ENCODE data around the gene KCNMA1.

DNA sequence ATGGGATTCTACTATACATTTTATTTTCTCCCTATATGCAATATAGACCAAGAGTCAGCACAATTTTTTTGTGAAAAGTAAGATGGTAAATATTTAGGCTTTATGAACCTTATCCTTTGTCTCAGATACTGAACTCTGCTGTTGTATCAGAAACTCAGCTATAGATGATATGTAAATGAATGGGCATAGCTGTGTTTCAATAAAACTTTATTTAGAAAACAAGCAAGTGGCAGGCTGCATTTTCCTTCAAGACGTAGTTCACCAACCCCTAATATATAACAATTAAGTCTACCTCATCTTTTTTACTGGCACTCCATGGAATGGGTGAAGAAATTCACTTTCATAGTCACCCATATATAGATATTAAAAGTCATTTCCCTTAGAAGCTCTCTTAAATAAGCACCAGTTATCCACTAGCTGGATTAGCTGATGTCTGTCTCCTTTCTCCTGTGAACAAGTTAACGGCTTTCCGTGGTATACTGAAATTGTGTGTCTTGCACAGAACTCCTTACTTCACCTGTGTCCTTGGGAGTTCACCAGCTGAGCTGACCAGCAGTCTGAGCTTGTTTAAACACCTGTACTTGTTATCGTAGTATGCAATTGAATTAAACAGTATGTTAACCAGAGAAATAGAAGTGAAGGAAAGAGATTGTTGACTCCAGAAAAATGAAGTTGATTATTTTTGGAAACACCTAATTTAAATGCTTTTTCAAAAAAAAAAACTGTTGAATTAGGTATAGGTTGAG, 770.6 kb downstream of the KCNMA1 start:
- TF ChIP-seq POLR2AphosphoS5 (IDR thresholded peaks at IDR 0.05; ENCODE audit: control insufficient read depth, insufficient read depth, low read depth, low read length) (no peak), JUND (IDR thresholded peaks at IDR 0.05; ENCODE audit: borderline replicate concordance, low read depth, low read length) (no peak), JUND (tag; IDR thresholded peaks at IDR 0.05; ENCODE audit: borderline replicate concordance, low read depth, low read length) (no peak), HNRNPL (IDR thresholded peaks at IDR 0.05; ENCODE audit: low read depth, low read length) (no peak), NCOR1 (IDR thresholded peaks at IDR 0.05) (no peak), EGR1 (conservative IDR thresholded peaks at IDR 0.05) (no peak), TEAD4 (IDR thresholded peaks at IDR 0.05; ENCODE audit: low read length) (no peak), TEAD4 (CRISPR knock-in tag; IDR thresholded peaks at IDR 0.05; ENCODE audit: borderline replicate concordance) (no peak), CC2D1A (IDR thresholded peaks at IDR 0.05) (no peak)
- TF ChIP-seq, protein P1, sequence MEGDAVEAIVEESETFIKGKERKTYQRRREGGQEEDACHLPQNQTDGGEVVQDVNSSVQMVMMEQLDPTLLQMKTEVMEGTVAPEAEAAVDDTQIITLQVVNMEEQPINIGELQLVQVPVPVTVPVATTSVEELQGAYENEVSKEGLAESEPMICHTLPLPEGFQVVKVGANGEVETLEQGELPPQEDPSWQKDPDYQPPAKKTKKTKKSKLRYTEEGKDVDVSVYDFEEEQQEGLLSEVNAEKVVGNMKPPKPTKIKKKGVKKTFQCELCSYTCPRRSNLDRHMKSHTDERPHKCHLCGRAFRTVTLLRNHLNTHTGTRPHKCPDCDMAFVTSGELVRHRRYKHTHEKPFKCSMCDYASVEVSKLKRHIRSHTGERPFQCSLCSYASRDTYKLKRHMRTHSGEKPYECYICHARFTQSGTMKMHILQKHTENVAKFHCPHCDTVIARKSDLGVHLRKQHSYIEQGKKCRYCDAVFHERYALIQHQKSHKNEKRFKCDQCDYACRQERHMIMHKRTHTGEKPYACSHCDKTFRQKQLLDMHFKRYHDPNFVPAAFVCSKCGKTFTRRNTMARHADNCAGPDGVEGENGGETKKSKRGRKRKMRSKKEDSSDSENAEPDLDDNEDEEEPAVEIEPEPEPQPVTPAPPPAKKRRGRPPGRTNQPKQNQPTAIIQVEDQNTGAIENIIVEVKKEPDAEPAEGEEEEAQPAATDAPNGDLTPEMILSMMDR (IDR thresholded peaks at IDR 0.05 in 2 of 3, conservative IDR thresholded peaks at IDR 0.05 in 1 of 3; ENCODE audit: insufficient read depth in 2 of 3, low read depth in 1 of 3, low read length in 3 of 3): no peak
- TF ChIP-seq, protein P2, sequence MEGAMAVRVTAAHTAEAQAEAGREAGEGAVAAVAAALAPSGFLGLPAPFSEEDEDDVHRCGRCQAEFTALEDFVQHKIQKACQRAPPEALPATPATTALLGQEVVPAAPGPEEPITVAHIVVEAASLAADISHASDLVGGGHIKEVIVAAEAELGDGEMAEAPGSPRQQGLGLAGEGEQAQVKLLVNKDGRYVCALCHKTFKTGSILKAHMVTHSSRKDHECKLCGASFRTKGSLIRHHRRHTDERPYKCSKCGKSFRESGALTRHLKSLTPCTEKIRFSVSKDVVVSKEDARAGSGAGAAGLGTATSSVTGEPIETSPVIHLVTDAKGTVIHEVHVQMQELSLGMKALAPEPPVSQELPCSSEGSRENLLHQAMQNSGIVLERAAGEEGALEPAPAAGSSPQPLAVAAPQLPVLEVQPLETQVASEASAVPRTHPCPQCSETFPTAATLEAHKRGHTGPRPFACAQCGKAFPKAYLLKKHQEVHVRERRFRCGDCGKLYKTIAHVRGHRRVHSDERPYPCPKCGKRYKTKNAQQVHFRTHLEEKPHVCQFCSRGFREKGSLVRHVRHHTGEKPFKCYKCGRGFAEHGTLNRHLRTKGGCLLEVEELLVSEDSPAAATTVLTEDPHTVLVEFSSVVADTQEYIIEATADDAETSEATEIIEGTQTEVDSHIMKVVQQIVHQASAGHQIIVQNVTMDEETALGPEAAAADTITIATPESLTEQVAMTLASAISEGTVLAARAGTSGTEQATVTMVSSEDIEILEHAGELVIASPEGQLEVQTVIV (CRISPR knock-in tag; IDR thresholded peaks at IDR 0.05; ENCODE audit: borderline replicate concordance): no peak
- TF ChIP-seq, protein P3, sequence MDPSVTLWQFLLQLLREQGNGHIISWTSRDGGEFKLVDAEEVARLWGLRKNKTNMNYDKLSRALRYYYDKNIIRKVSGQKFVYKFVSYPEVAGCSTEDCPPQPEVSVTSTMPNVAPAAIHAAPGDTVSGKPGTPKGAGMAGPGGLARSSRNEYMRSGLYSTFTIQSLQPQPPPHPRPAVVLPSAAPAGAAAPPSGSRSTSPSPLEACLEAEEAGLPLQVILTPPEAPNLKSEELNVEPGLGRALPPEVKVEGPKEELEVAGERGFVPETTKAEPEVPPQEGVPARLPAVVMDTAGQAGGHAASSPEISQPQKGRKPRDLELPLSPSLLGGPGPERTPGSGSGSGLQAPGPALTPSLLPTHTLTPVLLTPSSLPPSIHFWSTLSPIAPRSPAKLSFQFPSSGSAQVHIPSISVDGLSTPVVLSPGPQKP (CRISPR knock-in tag; IDR thresholded peaks at IDR 0.05): no peak
- TF ChIP-seq, protein P4, sequence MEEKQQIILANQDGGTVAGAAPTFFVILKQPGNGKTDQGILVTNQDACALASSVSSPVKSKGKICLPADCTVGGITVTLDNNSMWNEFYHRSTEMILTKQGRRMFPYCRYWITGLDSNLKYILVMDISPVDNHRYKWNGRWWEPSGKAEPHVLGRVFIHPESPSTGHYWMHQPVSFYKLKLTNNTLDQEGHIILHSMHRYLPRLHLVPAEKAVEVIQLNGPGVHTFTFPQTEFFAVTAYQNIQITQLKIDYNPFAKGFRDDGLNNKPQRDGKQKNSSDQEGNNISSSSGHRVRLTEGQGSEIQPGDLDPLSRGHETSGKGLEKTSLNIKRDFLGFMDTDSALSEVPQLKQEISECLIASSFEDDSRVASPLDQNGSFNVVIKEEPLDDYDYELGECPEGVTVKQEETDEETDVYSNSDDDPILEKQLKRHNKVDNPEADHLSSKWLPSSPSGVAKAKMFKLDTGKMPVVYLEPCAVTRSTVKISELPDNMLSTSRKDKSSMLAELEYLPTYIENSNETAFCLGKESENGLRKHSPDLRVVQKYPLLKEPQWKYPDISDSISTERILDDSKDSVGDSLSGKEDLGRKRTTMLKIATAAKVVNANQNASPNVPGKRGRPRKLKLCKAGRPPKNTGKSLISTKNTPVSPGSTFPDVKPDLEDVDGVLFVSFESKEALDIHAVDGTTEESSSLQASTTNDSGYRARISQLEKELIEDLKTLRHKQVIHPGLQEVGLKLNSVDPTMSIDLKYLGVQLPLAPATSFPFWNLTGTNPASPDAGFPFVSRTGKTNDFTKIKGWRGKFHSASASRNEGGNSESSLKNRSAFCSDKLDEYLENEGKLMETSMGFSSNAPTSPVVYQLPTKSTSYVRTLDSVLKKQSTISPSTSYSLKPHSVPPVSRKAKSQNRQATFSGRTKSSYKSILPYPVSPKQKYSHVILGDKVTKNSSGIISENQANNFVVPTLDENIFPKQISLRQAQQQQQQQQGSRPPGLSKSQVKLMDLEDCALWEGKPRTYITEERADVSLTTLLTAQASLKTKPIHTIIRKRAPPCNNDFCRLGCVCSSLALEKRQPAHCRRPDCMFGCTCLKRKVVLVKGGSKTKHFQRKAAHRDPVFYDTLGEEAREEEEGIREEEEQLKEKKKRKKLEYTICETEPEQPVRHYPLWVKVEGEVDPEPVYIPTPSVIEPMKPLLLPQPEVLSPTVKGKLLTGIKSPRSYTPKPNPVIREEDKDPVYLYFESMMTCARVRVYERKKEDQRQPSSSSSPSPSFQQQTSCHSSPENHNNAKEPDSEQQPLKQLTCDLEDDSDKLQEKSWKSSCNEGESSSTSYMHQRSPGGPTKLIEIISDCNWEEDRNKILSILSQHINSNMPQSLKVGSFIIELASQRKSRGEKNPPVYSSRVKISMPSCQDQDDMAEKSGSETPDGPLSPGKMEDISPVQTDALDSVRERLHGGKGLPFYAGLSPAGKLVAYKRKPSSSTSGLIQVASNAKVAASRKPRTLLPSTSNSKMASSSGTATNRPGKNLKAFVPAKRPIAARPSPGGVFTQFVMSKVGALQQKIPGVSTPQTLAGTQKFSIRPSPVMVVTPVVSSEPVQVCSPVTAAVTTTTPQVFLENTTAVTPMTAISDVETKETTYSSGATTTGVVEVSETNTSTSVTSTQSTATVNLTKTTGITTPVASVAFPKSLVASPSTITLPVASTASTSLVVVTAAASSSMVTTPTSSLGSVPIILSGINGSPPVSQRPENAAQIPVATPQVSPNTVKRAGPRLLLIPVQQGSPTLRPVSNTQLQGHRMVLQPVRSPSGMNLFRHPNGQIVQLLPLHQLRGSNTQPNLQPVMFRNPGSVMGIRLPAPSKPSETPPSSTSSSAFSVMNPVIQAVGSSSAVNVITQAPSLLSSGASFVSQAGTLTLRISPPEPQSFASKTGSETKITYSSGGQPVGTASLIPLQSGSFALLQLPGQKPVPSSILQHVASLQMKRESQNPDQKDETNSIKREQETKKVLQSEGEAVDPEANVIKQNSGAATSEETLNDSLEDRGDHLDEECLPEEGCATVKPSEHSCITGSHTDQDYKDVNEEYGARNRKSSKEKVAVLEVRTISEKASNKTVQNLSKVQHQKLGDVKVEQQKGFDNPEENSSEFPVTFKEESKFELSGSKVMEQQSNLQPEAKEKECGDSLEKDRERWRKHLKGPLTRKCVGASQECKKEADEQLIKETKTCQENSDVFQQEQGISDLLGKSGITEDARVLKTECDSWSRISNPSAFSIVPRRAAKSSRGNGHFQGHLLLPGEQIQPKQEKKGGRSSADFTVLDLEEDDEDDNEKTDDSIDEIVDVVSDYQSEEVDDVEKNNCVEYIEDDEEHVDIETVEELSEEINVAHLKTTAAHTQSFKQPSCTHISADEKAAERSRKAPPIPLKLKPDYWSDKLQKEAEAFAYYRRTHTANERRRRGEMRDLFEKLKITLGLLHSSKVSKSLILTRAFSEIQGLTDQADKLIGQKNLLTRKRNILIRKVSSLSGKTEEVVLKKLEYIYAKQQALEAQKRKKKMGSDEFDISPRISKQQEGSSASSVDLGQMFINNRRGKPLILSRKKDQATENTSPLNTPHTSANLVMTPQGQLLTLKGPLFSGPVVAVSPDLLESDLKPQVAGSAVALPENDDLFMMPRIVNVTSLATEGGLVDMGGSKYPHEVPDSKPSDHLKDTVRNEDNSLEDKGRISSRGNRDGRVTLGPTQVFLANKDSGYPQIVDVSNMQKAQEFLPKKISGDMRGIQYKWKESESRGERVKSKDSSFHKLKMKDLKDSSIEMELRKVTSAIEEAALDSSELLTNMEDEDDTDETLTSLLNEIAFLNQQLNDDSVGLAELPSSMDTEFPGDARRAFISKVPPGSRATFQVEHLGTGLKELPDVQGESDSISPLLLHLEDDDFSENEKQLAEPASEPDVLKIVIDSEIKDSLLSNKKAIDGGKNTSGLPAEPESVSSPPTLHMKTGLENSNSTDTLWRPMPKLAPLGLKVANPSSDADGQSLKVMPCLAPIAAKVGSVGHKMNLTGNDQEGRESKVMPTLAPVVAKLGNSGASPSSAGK (IDR thresholded peaks at IDR 0.05): no peak
